Fibroblast of pulmonary artery (primary cell): Measurements from ENCODE around the gene UPF1.

Source experiments
- DNase-seq: peaks from one replicate; pipeline ENCODE4 v3.0.0-alpha.2; 2010; ENCODE audit warnings: low read depth
- H3K4me3 ChIP-seq: replicated peaks from 2 replicates; pipeline ENCODE4 v1.5.1; 2011; ENCODE audit warnings: low read depth, mild to moderate bottlenecking, control low read depth, low read length, moderate library complexity
- CTCF ChIP-seq: IDR thresholded peaks from 2 replicates; pipeline ENCODE4 v1.5.1; 2011; ENCODE audit warnings: mild to moderate bottlenecking, control low read depth, low read length, inconsistent platforms; ENCODE audit errors: missing control alignments

The UPF1 gene

DNA sequence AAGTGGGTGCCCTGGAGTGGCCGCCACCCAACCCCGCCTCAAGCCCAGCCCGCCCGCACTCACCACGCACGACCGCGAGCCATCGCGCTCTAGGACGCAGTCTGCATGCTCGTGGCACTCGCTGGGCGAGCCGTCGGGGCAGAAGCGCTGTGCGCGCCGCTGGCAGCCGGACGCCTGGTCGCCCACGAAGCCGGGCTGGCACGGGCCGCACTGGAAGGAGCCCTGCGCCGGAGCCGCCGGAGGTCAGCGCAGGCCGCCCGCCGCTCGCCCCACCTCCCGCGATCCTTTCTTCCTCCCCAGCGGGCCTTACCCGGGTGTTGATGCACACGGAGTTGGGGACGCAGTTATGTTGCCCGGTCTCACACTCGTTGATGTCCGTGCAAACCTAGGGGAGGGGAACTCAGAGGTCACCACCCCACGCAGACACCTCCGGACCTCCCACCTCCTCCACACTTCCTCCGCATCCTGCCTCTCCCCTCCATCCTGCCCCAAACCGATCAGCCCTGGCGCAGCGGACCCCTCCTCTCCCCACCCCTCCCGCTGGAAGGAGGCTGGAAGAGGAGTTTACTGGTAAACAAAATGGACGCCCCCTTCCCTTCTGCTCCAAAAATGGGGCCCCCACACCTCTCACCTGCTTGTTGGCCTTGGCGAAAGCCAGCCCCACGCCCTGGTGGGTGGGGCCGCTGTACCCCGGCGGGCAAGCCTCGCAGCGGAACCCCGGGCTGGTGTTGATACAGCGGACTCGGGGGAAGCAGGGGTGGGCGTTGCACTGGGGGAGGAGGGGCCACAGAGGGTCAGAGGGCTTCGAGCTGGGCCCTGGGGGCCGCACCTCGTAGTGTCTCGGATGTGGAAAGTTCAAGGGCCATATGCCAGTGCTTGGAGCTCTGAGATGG, 43.0 kb upstream of the UPF1 start:
- no peak for TF ChIP-seq CTCF
- DNase-seq = no peak
- no peak overlapping the region for H3K4me3 ChIP-seq

DNA sequence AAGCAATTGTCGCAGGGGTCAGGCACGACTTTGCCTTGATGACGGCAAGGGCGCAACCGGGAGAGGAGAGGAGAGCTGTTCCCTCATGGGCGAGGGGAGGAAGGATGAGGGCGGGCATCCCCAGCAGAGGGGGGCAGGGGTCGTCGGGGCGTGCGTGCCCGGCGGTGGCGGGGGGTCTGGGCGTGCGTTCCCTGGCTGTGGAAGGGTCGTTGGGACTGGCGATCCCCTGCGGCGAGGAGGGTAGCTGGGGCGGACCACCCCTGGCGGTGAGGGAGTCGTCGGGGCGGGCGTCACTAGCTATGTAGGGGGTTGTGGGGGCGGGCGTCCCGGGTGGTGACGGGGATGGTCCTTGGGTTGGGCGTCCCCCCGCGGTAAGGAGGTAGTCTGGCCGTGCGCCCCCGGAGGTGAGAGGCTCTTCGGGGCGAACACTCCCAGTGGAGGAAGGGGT, 42.3 kb upstream of the UPF1 start:
- DNase-seq = no peak
- no peak for TF ChIP-seq CTCF
- no peak overlapping the region for H3K4me3 ChIP-seq

DNA sequence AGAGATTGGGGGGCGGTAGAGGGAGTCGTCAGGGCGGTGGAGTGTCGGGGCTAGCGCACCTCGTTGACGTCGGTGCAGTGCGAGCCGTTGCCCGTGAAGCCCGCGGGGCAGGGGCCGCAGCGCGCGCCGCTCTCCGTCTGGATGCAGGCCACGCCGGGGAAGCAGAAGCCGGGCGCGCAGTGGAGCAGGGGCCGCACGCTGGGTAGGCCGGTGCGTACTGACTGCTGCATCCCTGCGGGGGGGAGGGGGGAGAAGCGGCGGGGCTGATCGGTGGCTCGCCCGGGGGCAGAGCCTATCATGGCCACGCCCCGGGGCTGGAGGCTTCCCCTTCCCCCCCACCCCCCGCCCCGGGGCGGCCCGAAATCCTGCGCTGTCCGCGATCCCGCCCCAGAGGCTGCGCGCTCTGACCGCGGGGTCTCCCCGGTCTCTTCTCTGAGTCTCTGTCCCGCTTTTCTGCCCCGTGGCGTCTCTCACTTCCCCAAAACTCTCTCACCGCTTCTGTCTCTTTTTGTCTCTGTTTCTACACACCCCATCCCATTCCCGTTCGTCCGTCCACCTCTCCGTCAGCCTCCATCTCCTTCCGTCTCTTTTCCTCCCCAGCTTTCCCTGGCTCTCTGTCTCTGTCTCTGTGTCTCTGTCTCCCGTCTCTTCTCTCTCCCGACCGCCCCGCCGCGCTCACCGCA, 41.7 kb upstream of the UPF1 start:
- no peak overlapping the region for H3K4me3 ChIP-seq
- TF ChIP-seq CTCF = no peak
- no peak for DNase-seq

GRCh38 chr19:18790566-18791314, 41.0 kb upstream of the UPF1 start, which contains the start of gene COMP:
Gene COMP (minus strand): TSS chr19:18791305. CDS start chr19:18791269, 36 bp downstream.
- no peak for TF ChIP-seq CTCF
- DNase-seq = no peak
- H3K4me3 ChIP-seq = no peak within 1 kb of the TSS

DNA sequence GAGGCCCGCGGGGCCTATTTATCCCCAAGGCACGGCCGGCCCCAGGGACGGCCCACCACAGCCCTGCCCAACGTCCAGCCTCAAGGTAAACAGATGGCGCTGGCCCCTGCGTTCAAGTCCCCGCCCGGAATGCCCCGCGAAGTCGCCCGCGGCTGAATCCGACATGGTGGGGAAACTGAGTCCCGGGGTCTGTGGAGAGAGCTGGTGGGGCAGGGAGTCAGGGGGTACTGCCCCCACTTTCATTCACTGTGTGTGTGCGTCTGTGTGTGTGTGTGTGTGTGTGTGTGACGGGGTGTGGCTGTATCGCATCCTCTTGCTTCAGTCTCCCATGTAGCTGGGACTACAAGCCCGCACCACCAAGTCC, 40.5 kb upstream of the UPF1 start:
- DNase-seq = no peak
- no peak overlapping the region for H3K4me3 ChIP-seq
- TF ChIP-seq CTCF = no peak

GRCh38 chr19:18792661-18793060, 39.1 kb upstream of the UPF1 start:
- DNase-seq = no peak
- TF ChIP-seq CTCF = no peak
- H3K4me3 ChIP-seq = no peak overlapping the region
